Activated CD4-positive, alpha-beta T cell treated with anti-CD3 and anti-CD28 coated beads, Interleukin-2, amount 10 ng/mL, durations not matched to agents 7 days and 5 days (primary cell): Measurements from ENCODE around the gene SHLD2. TPM values are rescaled to one million over a fixed set of nuclear protein-coding genes. Genes with fewer than 3 reads are reported as not detected.
"Not testable (repeated sequence)": the region's sequence is repeated elsewhere in the genome, so short reads cannot be mapped to it uniquely, and the experiment has no call there.

Experiments used
- CTCF ChIA-PET: fragments of 350-600 bp; sonication (Branson Sonifier 250); formaldehyde crosslinking; loops from one replicate; lab custom pipeline; 2021; ENCODE audit warnings: antibody characterized with exemption; lab: Charles Lee
- POLR2A ChIA-PET: fragments of 350-600 bp; sonication (Branson Sonifier 250); formaldehyde crosslinking; loops from one replicate; lab custom pipeline; 2021; ENCODE audit warnings: antibody characterized with exemption; lab: Charles Lee
- DNase-seq: peaks from one replicate; pipeline ENCODE4 v3.0.0-alpha.2; 2020
- H3K27ac Mint-ChIP-seq: one replicate; pipeline ENCODE4 v1.8.0; 2021; ENCODE audit warnings: mild to moderate bottlenecking, moderate library complexity, mixed read lengths
- H3K27me3 Mint-ChIP-seq: one replicate; pipeline ENCODE4 v1.8.0; 2021; ENCODE audit warnings: mixed read lengths
- H3K36me3 Mint-ChIP-seq: one replicate; pipeline ENCODE4 v1.8.0; 2021; ENCODE audit warnings: low read depth, mixed read lengths
- H3K4me1 Mint-ChIP-seq: one replicate; pipeline ENCODE4 v1.8.0; 2021; ENCODE audit warnings: mixed read lengths
- H3K4me3 Mint-ChIP-seq: one replicate; pipeline ENCODE4 v1.8.0; 2021; ENCODE audit warnings: mild to moderate bottlenecking, moderate library complexity, mixed read lengths
- H3K9me3 Mint-ChIP-seq: one replicate; pipeline ENCODE4 v1.8.0; 2021; ENCODE audit warnings: mixed read lengths
- total RNA-seq, 2 experiments: library from RNA; stranded (reverse); gene quantifications; one replicate each; pipeline ENCODE4 v1.2.3, GENCODE V29; 2021

Gene SHLD2
- total RNA-seq, 2 experiments from 2014 or later, result 34.8 to 38.9 TPM

DNA sequence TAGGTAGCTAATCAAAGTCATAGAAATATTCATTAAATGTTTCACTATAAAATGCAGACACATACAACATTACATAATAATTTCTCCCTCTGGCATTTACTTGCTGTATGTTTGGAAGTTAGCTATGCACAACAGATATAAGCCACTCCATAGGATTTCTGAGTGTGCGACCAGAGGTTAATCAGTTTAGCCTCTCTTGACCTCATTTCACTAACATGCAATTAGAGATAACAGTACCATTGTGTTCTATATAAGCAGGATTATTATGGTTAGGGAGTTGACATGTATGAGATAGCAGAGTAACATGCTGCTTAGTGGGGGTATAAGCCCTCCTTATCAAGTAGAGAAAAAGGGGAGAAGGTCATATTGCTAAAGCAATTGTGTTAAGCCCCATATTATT, 26.7 kb upstream of the SHLD2 start:
- no peaks in the 10 kb centered on the region for H3K27me3 Mint-ChIP-seq
- no peak overlapping the region for H3K27ac Mint-ChIP-seq
- H3K9me3 Mint-ChIP-seq, result no peaks in the 10 kb centered on the region
- DNase-seq, result no peak
- no peak overlapping the region for H3K4me3 Mint-ChIP-seq
- CTCF ChIA-PET, result interaction anchor here (1.4 kb wide), 1 partner anchor 14 kb away, joined by 3 read pairs; no protein-coding TSS in a partner anchor
- POLR2A ChIA-PET, result no interaction called here
- H3K4me1 Mint-ChIP-seq, result no peaks in the 10 kb centered on the region
- peaks cover 44% of the 10 kb centered on the region for H3K36me3 Mint-ChIP-seq

GRCh38 chr10:87072449-87072848, 22.6 kb upstream of the SHLD2 start:
- POLR2A ChIA-PET, result no interaction called here
- no peaks in the 10 kb centered on the region for H3K4me1 Mint-ChIP-seq
- CTCF ChIA-PET, result no interaction called here

GRCh38 chr10:87076421-87076820, 18.6 kb upstream of the SHLD2 start:
- DNase-seq, H3K4me1 Mint-ChIP-seq, H3K9me3 Mint-ChIP-seq, POLR2A ChIA-PET, H3K27ac Mint-ChIP-seq, CTCF ChIA-PET, H3K27me3 Mint-ChIP-seq, H3K4me3 Mint-ChIP-seq: not testable (repeated sequence)
- peaks cover 20% of the 10 kb centered on the region for H3K36me3 Mint-ChIP-seq

More at GRCh38 chr10:87072449-87072848, 22.6 kb upstream of the SHLD2 start:
- Mint-ChIP-seq H3K27ac (no peak overlapping the region), H3K4me3 (no peak overlapping the region), H3K9me3 (no peaks in the 10 kb centered on the region), H3K36me3 (peaks cover 22% of the 10 kb centered on the region), H3K27me3 (no peaks in the 10 kb centered on the region)
- no peak for DNase-seq

DNA sequence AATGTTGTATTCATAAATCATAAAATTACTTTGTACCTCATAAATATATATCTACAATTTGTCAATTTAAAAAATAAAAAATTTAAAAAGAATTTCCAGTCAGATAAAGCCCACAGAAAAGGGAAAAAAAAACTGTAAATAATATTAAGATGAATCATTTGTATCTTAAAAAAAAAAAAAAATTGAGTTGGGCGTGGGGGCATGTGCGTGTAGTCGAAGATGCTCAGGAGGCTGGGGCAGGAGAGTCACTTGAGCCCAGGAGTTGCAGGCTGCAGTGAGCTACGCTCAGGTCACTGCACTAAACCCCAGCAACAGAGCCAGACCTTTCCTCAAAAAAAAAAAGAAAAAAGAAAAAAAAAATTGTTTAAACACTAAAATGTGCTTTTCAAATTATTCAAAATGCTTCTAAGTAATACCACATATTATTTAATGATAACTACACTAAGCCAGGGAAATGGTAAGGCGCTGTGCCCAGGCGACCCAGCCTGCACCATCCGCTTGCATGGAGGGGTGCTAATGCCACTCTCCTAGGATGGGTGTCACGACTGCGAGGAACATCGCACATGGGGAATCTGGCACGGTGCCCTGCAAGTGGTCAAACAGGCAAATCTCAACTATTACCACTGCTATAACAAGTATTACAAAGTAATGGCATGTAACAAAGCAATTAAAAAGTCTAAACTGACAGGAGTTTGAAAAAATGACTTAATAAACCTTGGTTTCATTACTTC, 15.7 kb upstream of the SHLD2 start:
- CTCF ChIA-PET, result no interaction called here
- POLR2A ChIA-PET, result no interaction called here
- Mint-ChIP-seq H3K27ac (no peak overlapping the region), H3K9me3 (no peaks in the 10 kb centered on the region), H3K27me3 (no peaks in the 10 kb centered on the region), H3K36me3 (peaks cover 23% of the 10 kb centered on the region), H3K4me3 (no peak overlapping the region), H3K4me1 (peaks cover 23% of the 10 kb centered on the region)
- no peak for DNase-seq

GRCh38 chr10:87080621-87081020, 14.4 kb upstream of the SHLD2 start:
- peaks cover 26% of the 10 kb centered on the region for H3K36me3 Mint-ChIP-seq
- peaks cover 32% of the 10 kb centered on the region for H3K4me1 Mint-ChIP-seq
- H3K27ac Mint-ChIP-seq, H3K27me3 Mint-ChIP-seq, H3K4me3 Mint-ChIP-seq, H3K9me3 Mint-ChIP-seq, POLR2A ChIA-PET, DNase-seq, CTCF ChIA-PET: not testable (repeated sequence)

- H3K27me3 Mint-ChIP-seq, H3K9me3 Mint-ChIP-seq, POLR2A ChIA-PET, H3K4me3 Mint-ChIP-seq, CTCF ChIA-PET, DNase-seq, H3K27ac Mint-ChIP-seq: not testable (repeated sequence)
- Mint-ChIP-seq H3K4me1 (peaks cover 38% of the 10 kb centered on the region), H3K36me3 (peaks cover 33% of the 10 kb centered on the region)
Measured at GRCh38 chr10:87081574-87081973, 13.4 kb upstream of the SHLD2 start.

- H3K4me3 Mint-ChIP-seq, POLR2A ChIA-PET, H3K9me3 Mint-ChIP-seq, H3K27ac Mint-ChIP-seq, H3K27me3 Mint-ChIP-seq, DNase-seq: not testable (repeated sequence)
- H3K4me1 Mint-ChIP-seq, result peaks cover 43% of the 10 kb centered on the region
- CTCF ChIA-PET, result interaction anchor here (0.6 kb wide), 1 partner anchor 10 kb away, joined by 3 read pairs; no protein-coding TSS in a partner anchor
- H3K36me3 Mint-ChIP-seq, result peaks cover 37% of the 10 kb centered on the region
Measured at GRCh38 chr10:87082219-87082618, 12.8 kb upstream of the SHLD2 start.

- Mint-ChIP-seq H3K27ac (peak overlapping the region; percentile 32), H3K36me3 (peaks cover 40% of the 10 kb centered on the region), H3K4me1 (peaks cover 49% of the 10 kb centered on the region)
- POLR2A ChIA-PET, result interaction anchor here (0.6 kb wide), 1 partner anchor 16 kb away, joined by 3 read pairs; no protein-coding TSS in a partner anchor
- H3K9me3 Mint-ChIP-seq, CTCF ChIA-PET, H3K4me3 Mint-ChIP-seq, H3K27me3 Mint-ChIP-seq, DNase-seq: not testable (repeated sequence)
Measured at GRCh38 chr10:87083576-87084290, 11.3 kb upstream of the SHLD2 start.

DNA sequence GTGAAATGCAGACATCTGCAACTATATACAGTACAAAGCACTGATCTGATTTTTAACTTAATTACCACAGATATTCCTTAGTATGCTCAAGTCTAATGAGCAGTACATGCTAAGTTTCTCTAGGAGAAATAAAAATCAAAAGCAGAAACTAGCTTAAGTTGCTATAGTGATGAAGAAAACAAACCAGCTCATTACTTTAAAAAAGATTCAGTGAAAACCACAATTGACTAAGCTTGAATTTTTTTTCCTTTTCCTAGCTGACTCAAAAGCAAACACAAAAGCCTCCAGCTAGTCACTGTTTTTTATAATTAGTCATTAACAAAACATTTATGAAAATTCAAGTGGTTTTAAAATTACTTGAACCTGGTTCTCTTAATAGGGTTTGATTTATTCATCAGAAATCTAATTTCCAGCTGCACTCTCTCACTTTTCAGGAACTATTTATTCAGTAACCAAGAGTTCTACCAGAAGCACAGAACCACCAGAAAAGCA, 10.7 kb upstream of the SHLD2 start:
- H3K4me3 Mint-ChIP-seq, CTCF ChIA-PET, H3K27me3 Mint-ChIP-seq, H3K9me3 Mint-ChIP-seq, DNase-seq: not testable (repeated sequence)
- H3K27ac Mint-ChIP-seq, result peak overlapping the region; percentile 46
- peaks cover 52% of the 10 kb centered on the region for H3K4me1 Mint-ChIP-seq
- peaks cover 40% of the 10 kb centered on the region for H3K36me3 Mint-ChIP-seq
- POLR2A ChIA-PET, result interaction anchor here (0.6 kb wide), 1 partner anchor 17 kb away, joined by 3 read pairs; no protein-coding TSS in a partner anchor

DNA sequence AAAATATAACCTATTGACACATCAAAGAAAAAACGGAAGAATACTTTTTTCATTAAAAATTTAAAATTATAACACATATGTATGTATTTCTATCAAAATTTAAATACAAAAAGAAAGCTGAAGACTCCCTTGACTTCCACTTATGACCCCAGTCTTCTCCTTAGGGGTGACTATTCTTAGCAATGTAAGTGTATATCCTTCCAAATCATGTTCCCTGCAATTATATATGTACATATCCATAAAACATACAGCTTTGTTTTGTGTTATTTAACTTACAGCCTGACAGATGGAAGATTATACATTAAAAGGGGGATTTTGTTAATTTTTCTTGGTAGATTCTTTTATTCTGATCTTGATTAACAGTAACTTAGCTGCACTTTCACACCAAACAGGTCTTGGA, 9.5 kb upstream of the SHLD2 start:
- POLR2A ChIA-PET, result no interaction called here
- Mint-ChIP-seq H3K27me3 (no peaks in the 10 kb centered on the region), H3K27ac (no peak overlapping the region), H3K4me1 (peaks cover 60% of the 10 kb centered on the region), H3K4me3 (no peak overlapping the region), H3K9me3 (no peaks in the 10 kb centered on the region), H3K36me3 (peaks cover 45% of the 10 kb centered on the region)
- DNase-seq, result no peak
- CTCF ChIA-PET, result interaction anchor here (1.1 kb wide), 2 partner anchors 8 to 31 kb away, joined by 3 to 4 read pairs; no protein-coding TSS in a partner anchor

DNA sequence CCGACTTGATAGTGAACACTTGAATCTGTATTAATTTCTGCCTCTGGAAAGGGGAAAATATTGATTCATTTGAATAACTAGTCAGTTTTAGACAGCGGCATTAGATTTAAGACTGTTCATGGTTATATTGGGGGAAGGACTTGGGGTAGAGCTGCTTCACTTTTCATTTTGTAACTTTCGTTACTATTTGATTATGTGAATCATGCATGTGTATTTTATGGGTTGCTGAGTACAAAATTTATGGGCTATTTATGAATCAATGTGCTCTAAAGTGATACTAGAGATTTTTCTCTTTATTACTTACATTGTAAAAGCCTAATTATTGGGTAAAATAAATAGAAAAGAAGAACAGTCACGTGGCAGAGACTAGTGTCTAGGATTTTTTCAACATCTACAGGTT, 5.3 kb upstream of the SHLD2 start:
- Mint-ChIP-seq H3K9me3 (no peaks in the 10 kb centered on the region), H3K36me3 (peaks cover 44% of the 10 kb centered on the region), H3K27ac (no peak overlapping the region), H3K4me3 (no peak overlapping the region), H3K4me1 (peaks cover 66% of the 10 kb centered on the region), H3K27me3 (no peaks in the 10 kb centered on the region)
- DNase-seq, result no peak
- POLR2A ChIA-PET, result no interaction called here
- CTCF ChIA-PET, result interaction anchor here (0.5 kb wide), 1 partner anchor 15 kb away, joined by 3 read pairs; no protein-coding TSS in a partner anchor

GRCh38 chr10:87090779-87091178, 4.2 kb upstream of the SHLD2 start:
- Mint-ChIP-seq H3K9me3 (no peaks in the 10 kb centered on the region), H3K36me3 (peaks cover 40% of the 10 kb centered on the region), H3K27ac (no peak overlapping the region), H3K27me3 (no peaks in the 10 kb centered on the region), H3K4me1 (peaks cover 62% of the 10 kb centered on the region), H3K4me3 (no peak overlapping the region)
- no peak for DNase-seq
- POLR2A ChIA-PET, result no interaction called here
- CTCF ChIA-PET, result no interaction called here

DNA sequence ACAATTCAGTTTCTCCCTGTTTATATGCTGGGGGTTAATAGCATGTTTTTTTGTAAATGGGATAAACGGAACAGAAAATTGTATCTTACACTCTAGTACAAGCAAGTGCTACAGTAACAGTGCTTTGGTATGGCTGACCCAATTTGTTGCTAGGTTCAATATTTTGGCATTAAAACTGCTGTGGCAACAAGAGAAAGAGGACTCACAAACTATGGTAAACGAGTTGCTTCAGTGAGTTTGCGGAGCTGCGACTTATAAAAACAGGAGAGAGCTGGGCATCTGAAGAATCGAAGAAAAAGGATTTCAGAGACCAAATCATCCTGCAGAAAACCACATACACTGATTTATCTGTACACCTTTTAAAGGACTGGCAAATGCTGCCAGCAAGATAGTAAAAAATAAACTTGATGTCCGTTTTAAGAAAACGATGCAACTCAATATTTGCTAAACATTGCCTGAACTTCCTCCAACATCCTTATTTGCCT, 2.6 kb upstream of the SHLD2 start:
- CTCF ChIA-PET, result interaction anchor here (0.7 to 1.5 kb wide), 5 partner anchors 10 to 126 kb away, joined by 3 read pairs; no protein-coding TSS in a partner anchor
- DNase-seq, result no peak
- POLR2A ChIA-PET, result no interaction called here
- Mint-ChIP-seq H3K4me1 (peaks cover 61% of the 10 kb centered on the region), H3K27ac (peak overlapping the region; percentile 98), H3K27me3 (no peaks in the 10 kb centered on the region), H3K9me3 (no peaks in the 10 kb centered on the region), H3K36me3 (peaks cover 32% of the 10 kb centered on the region), H3K4me3 (peak overlapping the region; percentile 97)
